Fibroblast of the aortic adventitia (primary cell): ENCODE results near the gene GOLGA6A. TPM values are rescaled to one million over a fixed set of nuclear protein-coding genes. Genes with fewer than 3 reads are reported as not detected.
"Not testable (repeated sequence)": the region's sequence is repeated elsewhere in the genome, so short reads cannot be mapped to it uniquely, and the experiment has no call there.

Source experiments
- DNase-seq: peaks from one replicate; pipeline ENCODE4 v3.0.0-alpha.2; 2010; ENCODE audit warnings: low read depth
- H3K4me3 ChIP-seq: 2 replicates; pipeline ENCODE4 v1.5.1; 2011; ENCODE audit warnings: low read depth, mild to moderate bottlenecking, control low read depth, low read length, moderate library complexity
- CTCF ChIP-seq: IDR thresholded peaks from 2 replicates; pipeline ENCODE4 v1.5.1; 2011; ENCODE audit warnings: mild to moderate bottlenecking, low read length, control low read depth, inconsistent platforms; ENCODE audit not compliant: insufficient read depth
- total RNA-seq: library from RNA; depleted of rRNA; stranded (reverse); fragments of >200 nt; gene quantifications from 2 replicates; pipeline ENCODE4 v1.2.3, GENCODE V29; 2012; ENCODE audit warnings: low replicate concordance

The GOLGA6A gene
- total RNA-seq, result not detected in 2 replicates

- DNase-seq, H3K4me3 ChIP-seq: not testable (repeated sequence)
These were observed at the start of gene GOLGA6A for GRCh38 chr15:74082450-74082849. GOLGA6A (minus strand) TSS chr15:74082550; CDS start chr15:74082509, 41 bp downstream.

- DNase-seq, result no peak
- no peak overlapping the region for H3K4me3 ChIP-seq
- TF ChIP-seq CTCF, result no peak
These were observed 49.5 kb upstream of the GOLGA6A start for GRCh38 chr15:74131628-74132413.

- TF ChIP-seq CTCF, result no peak
- H3K4me3 ChIP-seq, result no peak overlapping the region
- no peak for DNase-seq
These were observed 48.7 kb upstream of the GOLGA6A start for GRCh38 chr15:74130849-74131627.

GRCh38 chr15:74130155-74130848 lies 48.0 kb upstream of the GOLGA6A start, which contains the start of gene ISLR2:
ISLR2 (plus strand) TSS chr15:74130586; CDS start chr15:74132755, 2,169 bp downstream.
- H3K4me3 ChIP-seq, result peak within 1 kb of the TSS; percentile 41
- TF ChIP-seq CTCF, result no peak
- DNase-seq, result peak; percentile 29

GRCh38 chr15:74129586-74130154 lies 47.3 kb upstream of the GOLGA6A start:
- H3K4me3 ChIP-seq, result peak overlapping the region; percentile 41
- TF ChIP-seq CTCF, result no peak
- no peak for DNase-seq

- DNase-seq, result no peak
These were observed 46.6 kb upstream of the GOLGA6A start for GRCh38 chr15:74128785-74129585.

More at GRCh38 chr15:74128785-74129585, 46.6 kb upstream of the GOLGA6A start:
- no peak overlapping the region for H3K4me3 ChIP-seq
- no peak for TF ChIP-seq CTCF
